ENCODE data around the gene DOLPP1.
A peak's percentile ranks its signal among the peaks of the same experiment; 100 is the strongest.

Gene DOLPP1

DNA sequence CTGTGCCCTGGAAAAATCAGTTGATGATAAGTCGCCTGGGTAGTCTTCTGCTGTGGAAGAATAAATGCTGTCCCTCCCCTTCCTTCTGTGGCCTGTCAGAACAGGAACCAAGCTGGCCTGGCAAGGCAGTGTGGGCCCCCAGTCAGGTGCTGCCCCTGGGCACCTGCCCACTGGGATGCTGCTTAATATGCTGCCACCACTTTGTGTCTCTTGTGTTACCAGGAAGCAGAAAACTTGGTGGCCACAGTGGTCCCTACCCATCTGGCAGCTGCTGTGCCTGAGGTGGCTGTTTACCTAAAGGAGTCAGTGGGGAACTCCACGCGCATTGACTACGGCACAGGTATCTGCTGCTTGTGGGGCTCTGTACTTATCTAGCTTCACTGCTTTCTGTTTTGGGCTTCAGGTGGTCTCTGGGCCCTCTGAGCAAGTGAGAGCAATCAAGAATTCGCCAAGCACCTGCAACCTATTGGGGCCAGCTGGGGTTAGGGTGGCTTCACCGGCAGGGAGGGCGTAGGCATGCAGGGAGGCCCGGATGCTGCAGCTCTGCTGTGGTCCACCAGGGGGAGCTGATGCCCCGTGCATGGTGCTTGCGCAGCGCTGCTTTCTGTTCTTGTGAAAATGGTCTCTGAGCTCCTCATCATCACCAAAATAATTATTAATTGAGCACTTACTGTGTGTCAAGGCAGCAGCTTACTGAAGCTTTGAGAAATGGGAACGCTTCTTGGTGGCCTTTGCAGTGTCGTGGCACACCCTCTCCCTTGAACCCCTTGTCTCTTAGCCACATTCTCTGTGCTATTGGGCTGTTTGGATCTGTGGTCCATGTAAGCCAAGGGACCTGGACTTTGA lies 50.6 kb downstream of the DOLPP1 start:
- no peak for TF ChIP-seq EZH2phosphoT487 (IDR thresholded peaks at IDR 0.05; ENCODE audit: borderline replicate concordance, low read length)
- TF ChIP-seq, protein P1, sequence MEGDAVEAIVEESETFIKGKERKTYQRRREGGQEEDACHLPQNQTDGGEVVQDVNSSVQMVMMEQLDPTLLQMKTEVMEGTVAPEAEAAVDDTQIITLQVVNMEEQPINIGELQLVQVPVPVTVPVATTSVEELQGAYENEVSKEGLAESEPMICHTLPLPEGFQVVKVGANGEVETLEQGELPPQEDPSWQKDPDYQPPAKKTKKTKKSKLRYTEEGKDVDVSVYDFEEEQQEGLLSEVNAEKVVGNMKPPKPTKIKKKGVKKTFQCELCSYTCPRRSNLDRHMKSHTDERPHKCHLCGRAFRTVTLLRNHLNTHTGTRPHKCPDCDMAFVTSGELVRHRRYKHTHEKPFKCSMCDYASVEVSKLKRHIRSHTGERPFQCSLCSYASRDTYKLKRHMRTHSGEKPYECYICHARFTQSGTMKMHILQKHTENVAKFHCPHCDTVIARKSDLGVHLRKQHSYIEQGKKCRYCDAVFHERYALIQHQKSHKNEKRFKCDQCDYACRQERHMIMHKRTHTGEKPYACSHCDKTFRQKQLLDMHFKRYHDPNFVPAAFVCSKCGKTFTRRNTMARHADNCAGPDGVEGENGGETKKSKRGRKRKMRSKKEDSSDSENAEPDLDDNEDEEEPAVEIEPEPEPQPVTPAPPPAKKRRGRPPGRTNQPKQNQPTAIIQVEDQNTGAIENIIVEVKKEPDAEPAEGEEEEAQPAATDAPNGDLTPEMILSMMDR (IDR thresholded peaks at IDR 0.05; ENCODE audit: low read depth, low read length, poor library complexity, severe bottlenecking) = peak; percentile 99
- peaks cover 48% of the 10 kb centered on the region for H3K36me3 ChIP-seq (ENCODE audit: control insufficient read depth, low read length)
- H3K9me3 ChIP-seq (ENCODE audit: control insufficient read depth, insufficient read depth, low read length) = no peaks in the 10 kb centered on the region
- peaks cover 3% of the 10 kb centered on the region for H3K4me1 ChIP-seq (ENCODE audit: control insufficient read depth, low read length)
- no peaks in the 10 kb centered on the region for H3K27me3 ChIP-seq (ENCODE audit: control insufficient read depth, low read length)
- H3K79me2 ChIP-seq (ENCODE audit: control insufficient read depth, low read length) = no peaks in the 10 kb centered on the region
- no peak overlapping the region for H3K4me2 ChIP-seq (ENCODE audit: low read length)
- no peaks in the 10 kb centered on the region for H3K9me2 ChIP-seq (replicated peaks; ENCODE audit: control insufficient read depth, low read length)
- no peak overlapping the region for H3K4me3 ChIP-seq (ENCODE audit: low read length)
- no peaks in the 10 kb centered on the region for H4K20me1 ChIP-seq (ENCODE audit: control insufficient read depth, insufficient read depth, low read depth, low read length)
- H3F3A ChIP-seq (ENCODE audit: control insufficient read depth, insufficient read depth) = no peaks in the 10 kb centered on the region
- no peak overlapping the region for H3K27ac ChIP-seq (ENCODE audit: low read depth, low read length)

DNA sequence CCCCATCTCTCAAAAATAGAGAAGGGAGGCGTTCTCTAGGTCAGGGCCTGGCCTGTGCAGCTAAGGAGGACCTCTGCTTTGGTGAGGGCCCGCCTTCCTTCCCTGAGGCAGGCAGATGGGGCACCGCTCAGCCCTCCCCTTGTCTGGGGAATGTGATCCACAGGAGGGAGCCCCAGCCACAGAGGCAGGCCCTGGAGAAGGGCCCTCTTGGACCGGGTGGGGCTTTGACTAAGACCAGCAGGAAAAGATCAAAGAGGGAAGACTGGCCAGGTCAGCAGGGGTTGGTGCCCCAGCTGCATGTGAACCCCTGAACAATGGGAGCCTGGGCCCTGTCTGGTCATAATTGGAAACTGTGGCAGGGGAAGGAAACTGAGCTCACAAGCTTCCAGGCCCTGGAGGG lies 52.2 kb downstream of the DOLPP1 start:
- Histone ChIP-seq H3K4me2 (ENCODE audit: low read length) (no peak overlapping the region), H3F3A (ENCODE audit: control insufficient read depth, insufficient read depth) (no peaks in the 10 kb centered on the region), H3K27ac (ENCODE audit: low read depth, low read length) (no peak overlapping the region), H3K27me3 (ENCODE audit: control insufficient read depth, low read length) (no peaks in the 10 kb centered on the region), H3K9me2 (replicated peaks; ENCODE audit: control insufficient read depth, low read length) (no peaks in the 10 kb centered on the region), H3K4me3 (ENCODE audit: low read length) (no peak overlapping the region), H3K79me2 (ENCODE audit: control insufficient read depth, low read length) (no peaks in the 10 kb centered on the region), H3K4me1 (ENCODE audit: control insufficient read depth, low read length) (peaks cover 3% of the 10 kb centered on the region), H3K9me3 (ENCODE audit: control insufficient read depth, insufficient read depth, low read length) (no peaks in the 10 kb centered on the region), H3K36me3 (ENCODE audit: control insufficient read depth, low read length) (peaks cover 49% of the 10 kb centered on the region), H4K20me1 (ENCODE audit: control insufficient read depth, insufficient read depth, low read depth, low read length) (no peaks in the 10 kb centered on the region)
- TF ChIP-seq, protein P1 (IDR thresholded peaks at IDR 0.05; ENCODE audit: low read depth, low read length, poor library complexity, severe bottlenecking) = no peak
- no peak for TF ChIP-seq EZH2phosphoT487 (IDR thresholded peaks at IDR 0.05; ENCODE audit: borderline replicate concordance, low read length)

DNA sequence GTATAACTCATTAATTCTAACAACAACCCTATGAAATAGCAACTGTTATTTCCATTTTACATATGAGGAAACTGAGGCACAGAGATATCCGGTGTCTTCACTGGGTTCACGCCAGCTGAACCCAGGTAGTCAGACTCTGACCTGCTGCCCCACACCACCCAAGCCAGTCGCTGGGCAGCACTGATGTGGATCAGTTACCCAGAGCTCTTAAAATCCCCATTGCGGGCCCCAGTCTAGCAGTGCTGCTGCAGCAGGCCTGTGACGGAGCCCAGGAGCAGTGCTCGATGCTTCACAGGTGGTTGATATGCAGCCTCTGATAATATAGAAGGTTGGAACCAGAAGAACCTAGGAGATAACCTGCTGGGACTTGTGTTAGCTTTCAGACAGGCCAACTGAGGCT lies 54.6 kb downstream of the DOLPP1 start:
- no peaks in the 10 kb centered on the region for H3K79me2 ChIP-seq (ENCODE audit: control insufficient read depth, low read length)
- H3K4me1 ChIP-seq (ENCODE audit: control insufficient read depth, low read length) = peaks cover 17% of the 10 kb centered on the region
- no peak overlapping the region for H3K27ac ChIP-seq (ENCODE audit: low read depth, low read length)
- H4K20me1 ChIP-seq (ENCODE audit: control insufficient read depth, insufficient read depth, low read depth, low read length) = no peaks in the 10 kb centered on the region
- H3K9me3 ChIP-seq (ENCODE audit: control insufficient read depth, insufficient read depth, low read length) = no peaks in the 10 kb centered on the region
- H3K36me3 ChIP-seq (ENCODE audit: control insufficient read depth, low read length) = peaks cover 50% of the 10 kb centered on the region
- peaks cover 9% of the 10 kb centered on the region for H3F3A ChIP-seq (ENCODE audit: control insufficient read depth, insufficient read depth)
- H3K9me2 ChIP-seq (replicated peaks; ENCODE audit: control insufficient read depth, low read length) = no peaks in the 10 kb centered on the region
- H3K4me2 ChIP-seq (ENCODE audit: low read length) = no peak overlapping the region
- TF ChIP-seq, protein P1 (IDR thresholded peaks at IDR 0.05; ENCODE audit: low read depth, low read length, poor library complexity, severe bottlenecking) = no peak
- no peak for TF ChIP-seq EZH2phosphoT487 (IDR thresholded peaks at IDR 0.05; ENCODE audit: borderline replicate concordance, low read length)
- no peak overlapping the region for H3K4me3 ChIP-seq (ENCODE audit: low read length)
- no peaks in the 10 kb centered on the region for H3K27me3 ChIP-seq (ENCODE audit: control insufficient read depth, low read length)
